ENCODE data around the gene INPP4B.
"Not testable (repeated sequence)": the region's sequence is repeated elsewhere in the genome, so short reads cannot be mapped to it uniquely, and the experiment has no call there.

Gene INPP4B

DNA sequence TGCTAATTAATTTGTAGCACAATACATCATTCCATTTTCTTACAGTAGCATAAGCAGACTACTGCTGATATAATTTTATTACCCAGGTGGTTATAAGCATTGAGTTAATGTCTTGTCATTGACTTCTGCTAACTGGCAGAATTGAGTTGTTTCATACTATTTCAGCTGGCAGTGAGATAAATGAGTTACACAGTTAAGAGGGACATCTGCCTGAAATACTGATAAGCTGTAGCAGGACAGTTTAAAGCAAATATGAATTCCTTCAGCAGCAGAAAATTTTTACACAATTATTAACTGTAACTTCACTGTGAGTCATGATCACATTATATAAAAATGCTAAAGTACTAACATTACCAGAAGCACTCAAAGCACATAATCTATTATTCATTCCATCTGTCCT is 326.8 kb downstream of the INPP4B start:
- Histone ChIP-seq H3K4me1 (ENCODE audit: control insufficient read depth, insufficient read depth, low read length) (no peaks in the 10 kb centered on the region), H3K27me3 (ENCODE audit: control insufficient read depth in 1 of 2, insufficient read depth in 2 of 2, low read length in 2 of 2) (no peaks in the 10 kb centered on the region), H3K36me3 (ENCODE audit: control insufficient read depth in 2 of 2, insufficient read depth in 2 of 2, low read length in 2 of 2) (no peaks in the 10 kb centered on the region), H3K4me3 (ENCODE audit: low read length in 2 of 2) (no peak overlapping the region), H3K9ac (ENCODE audit: low read length in 2 of 2) (no peak overlapping the region), H3K9me3 (ENCODE audit: control insufficient read depth in 2 of 2, low read length in 2 of 2) (no peaks in the 10 kb centered on the region), H3K27ac (ENCODE audit: low read length) (no peak overlapping the region)

DNA sequence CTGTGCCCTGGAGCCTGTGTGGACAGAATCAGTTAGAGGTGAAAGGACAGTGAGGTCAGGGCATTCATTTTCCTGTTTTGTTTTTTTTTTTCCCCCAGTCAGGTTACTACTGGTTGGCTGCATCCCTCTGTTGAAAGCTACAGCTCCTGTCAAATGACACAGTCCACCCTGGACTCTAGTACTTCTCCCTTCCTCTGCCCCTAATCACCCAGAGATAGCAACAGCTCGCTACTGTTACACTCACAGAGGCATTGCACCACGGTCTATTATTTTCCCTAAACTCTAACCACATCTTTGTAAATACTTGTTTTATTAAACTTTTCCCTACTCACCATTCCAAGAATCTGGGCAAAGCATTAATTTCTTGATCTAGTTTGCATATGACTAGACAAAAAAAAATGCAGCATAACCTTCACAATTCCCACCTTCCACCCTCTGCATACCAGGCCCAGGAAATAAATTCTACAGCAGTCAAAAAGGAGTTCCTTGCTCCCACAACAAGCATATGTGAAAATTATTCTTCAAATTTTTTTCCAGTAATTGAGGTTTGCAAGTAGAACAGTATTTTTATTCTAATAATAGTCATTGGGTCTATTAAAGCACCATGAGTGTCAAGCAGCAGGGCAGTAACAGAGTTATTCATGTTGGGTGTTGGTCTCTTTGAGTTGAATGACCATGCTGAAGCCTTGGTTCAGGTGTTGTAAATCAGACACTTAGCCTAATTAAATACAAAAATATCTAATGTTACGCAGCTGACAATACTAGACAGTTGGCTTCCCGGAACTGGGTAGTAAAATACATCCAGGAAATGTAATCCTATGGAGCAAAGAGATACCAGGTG is 329.2 kb downstream of the INPP4B start:
- no peak overlapping the region for H3K27ac ChIP-seq (ENCODE audit: low read length)
- no peaks in the 10 kb centered on the region for H3K4me1 ChIP-seq (ENCODE audit: control insufficient read depth, insufficient read depth, low read length)
- H3K4me3 ChIP-seq (ENCODE audit: low read length in 2 of 2), result no peak overlapping the region
- H3K9me3 ChIP-seq (ENCODE audit: control insufficient read depth in 2 of 2, low read length in 2 of 2), result no peaks in the 10 kb centered on the region
- H3K9ac ChIP-seq (ENCODE audit: low read length in 2 of 2), result no peak overlapping the region
- no peaks in the 10 kb centered on the region for H3K36me3 ChIP-seq (ENCODE audit: control insufficient read depth in 2 of 2, insufficient read depth in 2 of 2, low read length in 2 of 2)
- no peaks in the 10 kb centered on the region for H3K27me3 ChIP-seq (ENCODE audit: control insufficient read depth in 1 of 2, insufficient read depth in 2 of 2, low read length in 2 of 2)

DNA sequence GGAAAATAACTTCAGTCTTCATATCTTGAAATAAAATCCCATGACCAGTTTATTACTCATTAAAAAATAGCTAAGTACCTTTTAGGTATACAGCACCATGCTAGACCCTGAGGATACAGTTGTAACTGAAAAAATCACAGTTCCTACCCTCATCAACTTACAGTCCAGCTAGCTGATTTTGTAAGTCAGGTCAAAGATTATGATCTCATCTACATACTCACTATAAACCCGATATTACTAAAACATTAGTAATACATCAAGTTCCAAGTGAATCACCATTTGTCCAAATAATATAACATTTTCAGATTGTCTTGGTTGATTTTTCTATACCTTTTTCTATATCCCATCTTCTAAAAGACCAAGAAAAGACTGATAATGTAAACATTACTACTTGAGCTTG is 333.9 kb downstream of the INPP4B start:
- no peak overlapping the region for H3K4me3 ChIP-seq (ENCODE audit: low read length in 2 of 2)
- H3K27me3 ChIP-seq (ENCODE audit: control insufficient read depth in 1 of 2, insufficient read depth in 2 of 2, low read length in 2 of 2), result no peaks in the 10 kb centered on the region
- no peaks in the 10 kb centered on the region for H3K36me3 ChIP-seq (ENCODE audit: control insufficient read depth in 2 of 2, insufficient read depth in 2 of 2, low read length in 2 of 2)
- no peaks in the 10 kb centered on the region for H3K4me1 ChIP-seq (ENCODE audit: control insufficient read depth, insufficient read depth, low read length)
- H3K27ac ChIP-seq (ENCODE audit: low read length), result no peak overlapping the region
- H3K9ac ChIP-seq (ENCODE audit: low read length in 2 of 2), result no peak overlapping the region
- no peaks in the 10 kb centered on the region for H3K9me3 ChIP-seq (ENCODE audit: control insufficient read depth in 2 of 2, low read length in 2 of 2)

DNA sequence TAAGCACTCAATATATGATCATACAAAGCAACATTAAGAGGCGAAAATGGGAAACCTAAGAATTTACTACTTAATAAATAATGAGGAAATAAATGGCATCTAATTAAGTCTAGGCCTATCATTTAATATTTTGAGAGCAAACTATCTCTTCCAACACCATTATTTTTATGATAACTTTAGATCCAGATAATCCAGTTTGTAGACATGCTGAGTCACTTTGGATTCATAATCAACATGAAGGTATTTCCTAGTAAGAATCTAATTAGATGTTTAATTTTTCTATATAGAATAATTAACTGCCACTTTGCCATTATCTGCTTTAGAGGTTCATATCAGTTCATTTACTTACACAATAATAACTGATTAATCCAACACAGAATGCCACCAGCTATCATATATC is 336.2 kb downstream of the INPP4B start:
- Histone ChIP-seq H3K27ac (ENCODE audit: low read length) (no peak overlapping the region), H3K4me3 (ENCODE audit: low read length in 2 of 2) (no peak overlapping the region), H3K36me3 (ENCODE audit: control insufficient read depth in 2 of 2, insufficient read depth in 2 of 2, low read length in 2 of 2) (no peaks in the 10 kb centered on the region), H3K27me3 (ENCODE audit: control insufficient read depth in 1 of 2, insufficient read depth in 2 of 2, low read length in 2 of 2) (no peaks in the 10 kb centered on the region), H3K9me3 (ENCODE audit: control insufficient read depth in 2 of 2, low read length in 2 of 2) (no peaks in the 10 kb centered on the region), H3K9ac (ENCODE audit: low read length in 2 of 2) (no peak overlapping the region), H3K4me1 (ENCODE audit: control insufficient read depth, insufficient read depth, low read length) (no peaks in the 10 kb centered on the region)

DNA sequence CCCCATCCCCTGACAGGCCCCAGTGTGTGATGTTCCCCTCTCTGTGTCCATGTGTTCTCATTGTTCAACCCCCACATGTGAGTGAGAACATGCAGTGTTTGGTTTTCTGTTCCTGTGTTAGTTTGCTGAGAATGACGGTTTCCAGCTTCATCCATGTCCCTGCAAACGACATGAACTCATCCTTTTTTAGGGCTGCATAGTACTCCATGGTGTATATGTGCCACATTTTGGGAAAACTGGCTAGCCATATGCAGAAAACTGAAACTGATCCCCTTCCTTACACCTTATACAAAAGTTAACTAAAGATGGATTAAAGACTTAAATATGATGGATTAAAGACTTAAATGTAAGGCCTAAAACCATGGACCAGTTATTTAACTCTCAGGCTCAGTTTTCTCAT is 336.7 kb downstream of the INPP4B start:
- not testable (repeated sequence) for H3K4me3 ChIP-seq (ENCODE audit: low read length in 2 of 2); H3K9me3 ChIP-seq (ENCODE audit: control insufficient read depth in 2 of 2, low read length in 2 of 2); H3K27ac ChIP-seq (ENCODE audit: low read length); H3K4me1 ChIP-seq (ENCODE audit: control insufficient read depth, insufficient read depth, low read length); H3K27me3 ChIP-seq (ENCODE audit: control insufficient read depth in 1 of 2, insufficient read depth in 2 of 2, low read length in 2 of 2); H3K36me3 ChIP-seq (ENCODE audit: control insufficient read depth in 2 of 2, insufficient read depth in 2 of 2, low read length in 2 of 2); H3K9ac ChIP-seq (ENCODE audit: low read length in 2 of 2)

DNA sequence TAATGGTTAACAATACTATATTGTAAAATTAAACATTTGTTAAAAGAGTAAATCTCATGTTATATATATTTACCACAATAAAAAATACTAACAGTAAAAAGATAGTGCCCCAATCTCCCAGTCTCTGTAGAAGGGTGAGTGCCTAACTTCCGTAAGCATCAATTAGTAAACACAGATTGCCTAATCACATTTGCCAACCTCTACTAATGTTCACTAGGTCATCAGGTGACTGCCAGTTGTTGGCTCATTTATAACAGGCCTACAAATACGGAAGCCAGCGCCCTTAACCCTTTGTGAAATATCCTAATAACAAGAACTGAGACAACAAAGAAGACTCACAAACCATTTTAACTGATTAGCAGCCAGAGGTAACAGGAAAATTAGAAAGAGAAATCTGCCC is 345.1 kb downstream of the INPP4B start:
- H3K9ac ChIP-seq (ENCODE audit: low read length in 2 of 2), result no peak overlapping the region
- H3K36me3 ChIP-seq (ENCODE audit: control insufficient read depth in 2 of 2, insufficient read depth in 2 of 2, low read length in 2 of 2), result no peaks in the 10 kb centered on the region
- no peak overlapping the region for H3K4me3 ChIP-seq (ENCODE audit: low read length in 2 of 2)
- no peaks in the 10 kb centered on the region for H3K4me1 ChIP-seq (ENCODE audit: control insufficient read depth, insufficient read depth, low read length)
- H3K27ac ChIP-seq (ENCODE audit: low read length), result no peak overlapping the region
- no peaks in the 10 kb centered on the region for H3K9me3 ChIP-seq (ENCODE audit: control insufficient read depth in 2 of 2, low read length in 2 of 2)
- H3K27me3 ChIP-seq (ENCODE audit: control insufficient read depth in 1 of 2, insufficient read depth in 2 of 2, low read length in 2 of 2), result no peaks in the 10 kb centered on the region

DNA sequence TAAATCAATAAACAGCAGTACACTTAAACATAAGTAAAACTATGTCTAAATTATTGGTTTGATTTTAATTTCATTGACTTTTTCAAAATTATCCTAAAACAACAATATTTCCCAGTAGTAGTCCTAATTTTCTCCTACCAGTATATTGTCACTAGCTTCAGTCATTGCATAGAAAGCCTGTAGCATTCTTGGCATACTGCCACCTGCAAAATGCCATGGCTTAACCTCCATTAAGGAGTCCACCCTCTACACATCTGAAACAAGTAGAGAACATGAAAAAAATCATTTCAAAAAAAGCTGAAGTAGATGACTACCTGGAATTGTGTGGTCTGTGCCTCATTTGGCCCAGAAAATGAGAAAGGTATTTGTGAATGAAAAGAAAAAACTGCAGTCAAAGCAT is 348.5 kb downstream of the INPP4B start:
- no peak overlapping the region for H3K4me3 ChIP-seq (ENCODE audit: low read length in 2 of 2)
- H3K9me3 ChIP-seq (ENCODE audit: control insufficient read depth in 2 of 2, low read length in 2 of 2), result no peaks in the 10 kb centered on the region
- H3K36me3 ChIP-seq (ENCODE audit: control insufficient read depth in 2 of 2, insufficient read depth in 2 of 2, low read length in 2 of 2), result no peaks in the 10 kb centered on the region
- H3K27ac ChIP-seq (ENCODE audit: low read length), result no peak overlapping the region
- H3K9ac ChIP-seq (ENCODE audit: low read length in 2 of 2), result no peak overlapping the region
- no peaks in the 10 kb centered on the region for H3K4me1 ChIP-seq (ENCODE audit: control insufficient read depth, insufficient read depth, low read length)
- no peaks in the 10 kb centered on the region for H3K27me3 ChIP-seq (ENCODE audit: control insufficient read depth in 1 of 2, insufficient read depth in 2 of 2, low read length in 2 of 2)

DNA sequence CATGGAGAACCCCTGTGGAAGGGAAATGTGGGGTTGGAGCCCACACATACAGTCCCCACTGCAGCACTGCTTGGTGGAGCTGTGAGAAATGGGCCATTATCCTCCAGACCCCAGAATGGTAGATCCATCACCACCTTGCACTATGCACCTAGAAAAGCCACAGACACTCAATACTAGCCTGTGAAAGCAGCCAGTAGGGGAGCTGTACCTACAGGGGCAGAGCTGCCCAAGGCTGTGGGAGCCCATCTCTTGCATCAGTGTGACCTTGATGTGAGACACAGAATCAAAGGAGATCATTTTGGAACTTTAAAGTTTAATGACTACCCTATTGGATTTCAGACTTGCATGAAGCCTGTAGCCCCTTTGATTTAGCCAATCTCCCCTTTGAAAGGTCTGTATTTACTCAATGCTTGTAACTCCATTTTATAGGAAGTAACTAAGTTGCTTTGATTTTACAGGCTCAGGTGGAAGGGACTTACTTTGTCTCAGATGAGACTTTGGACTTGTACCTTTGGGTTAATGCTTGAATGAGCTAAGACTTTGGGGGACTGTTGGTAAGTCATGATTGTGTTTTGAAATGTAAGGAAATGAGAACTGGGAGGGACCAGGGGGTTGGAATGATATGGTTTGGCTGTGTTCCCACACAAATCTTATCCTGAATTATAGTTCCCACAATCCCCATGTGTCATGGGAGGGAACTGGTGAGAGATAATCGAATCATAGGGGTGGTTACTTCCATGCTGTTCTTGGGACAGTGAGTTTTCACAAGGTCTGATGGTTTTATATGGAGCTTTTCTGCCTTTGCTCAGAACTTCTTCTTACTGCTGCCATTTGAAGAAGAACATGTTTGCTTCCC is 352.6 kb downstream of the INPP4B start:
- H3K4me1 ChIP-seq (ENCODE audit: control insufficient read depth, insufficient read depth, low read length), result no peaks in the 10 kb centered on the region
- H3K27me3 ChIP-seq (ENCODE audit: control insufficient read depth in 1 of 2, insufficient read depth in 2 of 2, low read length in 2 of 2), result no peaks in the 10 kb centered on the region
- no peak overlapping the region for H3K4me3 ChIP-seq (ENCODE audit: low read length in 2 of 2)
- no peaks in the 10 kb centered on the region for H3K9me3 ChIP-seq (ENCODE audit: control insufficient read depth in 2 of 2, low read length in 2 of 2)
- H3K9ac ChIP-seq (ENCODE audit: low read length in 2 of 2), result no peak overlapping the region
- H3K36me3 ChIP-seq (ENCODE audit: control insufficient read depth in 2 of 2, insufficient read depth in 2 of 2, low read length in 2 of 2), result no peaks in the 10 kb centered on the region
- H3K27ac ChIP-seq (ENCODE audit: low read length), result no peak overlapping the region

DNA sequence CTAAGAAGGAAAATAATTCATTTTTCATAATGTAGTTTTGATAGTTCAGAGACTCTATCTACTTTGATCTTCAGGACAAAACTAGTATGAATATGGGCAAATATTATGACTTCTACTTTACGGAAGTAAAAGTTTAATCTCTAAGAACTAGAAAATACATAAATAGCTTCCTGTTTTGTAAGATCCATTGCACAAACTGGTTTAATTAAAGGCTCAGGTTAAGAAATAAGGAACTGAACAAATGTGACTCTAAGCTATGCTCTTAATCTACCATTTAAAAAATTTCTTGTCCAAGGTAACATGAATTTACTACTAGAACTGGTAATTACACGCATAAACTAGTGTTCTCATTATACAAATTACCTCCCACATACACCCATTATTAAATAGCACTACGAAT is 360.6 kb downstream of the INPP4B start:
- H3K27ac ChIP-seq (ENCODE audit: low read length), result no peak overlapping the region
- no peak overlapping the region for H3K9ac ChIP-seq (ENCODE audit: low read length in 2 of 2)
- H3K4me3 ChIP-seq (ENCODE audit: low read length in 2 of 2), result no peak overlapping the region
- H3K27me3 ChIP-seq (ENCODE audit: control insufficient read depth in 1 of 2, insufficient read depth in 2 of 2, low read length in 2 of 2), result no peaks in the 10 kb centered on the region
- H3K9me3 ChIP-seq (ENCODE audit: control insufficient read depth in 2 of 2, low read length in 2 of 2), result no peaks in the 10 kb centered on the region
- no peaks in the 10 kb centered on the region for H3K4me1 ChIP-seq (ENCODE audit: control insufficient read depth, insufficient read depth, low read length)
- H3K36me3 ChIP-seq (ENCODE audit: control insufficient read depth in 2 of 2, insufficient read depth in 2 of 2, low read length in 2 of 2), result no peaks in the 10 kb centered on the region

DNA sequence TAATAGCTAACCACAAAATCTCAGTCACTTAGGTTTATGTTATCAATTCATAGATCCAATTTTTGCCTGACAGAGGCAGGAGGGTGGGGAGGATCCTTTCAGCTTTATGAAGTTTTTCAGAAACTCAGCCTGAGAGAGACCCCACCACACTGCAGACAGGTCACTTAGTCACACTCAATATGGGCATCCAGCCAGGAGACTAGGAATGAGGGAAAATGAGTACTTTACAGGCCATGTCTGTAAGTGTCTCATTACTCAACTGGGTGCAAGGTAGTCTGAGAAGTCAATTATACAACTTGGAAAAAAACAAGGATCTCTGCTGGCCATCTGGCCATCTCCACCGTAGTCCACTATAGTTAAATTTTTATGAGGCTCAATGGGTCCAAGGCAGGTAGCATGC is 365.9 kb downstream of the INPP4B start:
- H3K4me3 ChIP-seq (ENCODE audit: low read length in 2 of 2), result no peak overlapping the region
- no peak overlapping the region for H3K27ac ChIP-seq (ENCODE audit: low read length)
- H3K4me1 ChIP-seq (ENCODE audit: control insufficient read depth, insufficient read depth, low read length), result no peaks in the 10 kb centered on the region
- H3K9me3 ChIP-seq (ENCODE audit: control insufficient read depth in 2 of 2, low read length in 2 of 2), result no peaks in the 10 kb centered on the region
- no peaks in the 10 kb centered on the region for H3K27me3 ChIP-seq (ENCODE audit: control insufficient read depth in 1 of 2, insufficient read depth in 2 of 2, low read length in 2 of 2)
- no peaks in the 10 kb centered on the region for H3K36me3 ChIP-seq (ENCODE audit: control insufficient read depth in 2 of 2, insufficient read depth in 2 of 2, low read length in 2 of 2)
- H3K9ac ChIP-seq (ENCODE audit: low read length in 2 of 2), result no peak overlapping the region

DNA sequence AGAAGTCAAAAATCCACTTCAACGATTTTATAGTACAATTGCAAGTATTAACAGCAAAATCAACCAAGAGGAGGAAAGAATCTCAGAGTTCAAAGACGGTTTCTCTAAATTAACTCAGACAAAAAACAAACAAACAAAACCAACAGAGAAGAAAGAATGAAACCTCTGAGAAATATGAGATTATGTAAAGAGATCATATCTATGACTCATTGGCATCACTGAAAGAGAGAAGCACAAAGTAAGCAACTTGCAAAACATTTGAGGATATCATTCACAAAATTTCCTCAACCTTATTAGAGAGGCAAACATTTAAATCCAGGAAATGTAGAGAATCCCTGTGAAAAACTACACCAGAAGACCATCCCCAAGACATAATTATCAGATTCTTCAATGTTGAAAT is 370.4 kb downstream of the INPP4B start:
- Histone ChIP-seq H3K9me3 (ENCODE audit: control insufficient read depth in 2 of 2, low read length in 2 of 2) (no peaks in the 10 kb centered on the region), H3K27ac (ENCODE audit: low read length) (no peak overlapping the region), H3K36me3 (ENCODE audit: control insufficient read depth in 2 of 2, insufficient read depth in 2 of 2, low read length in 2 of 2) (no peaks in the 10 kb centered on the region), H3K4me3 (ENCODE audit: low read length in 2 of 2) (no peak overlapping the region), H3K4me1 (ENCODE audit: control insufficient read depth, insufficient read depth, low read length) (peaks cover 4% of the 10 kb centered on the region), H3K27me3 (ENCODE audit: control insufficient read depth in 1 of 2, insufficient read depth in 2 of 2, low read length in 2 of 2) (no peaks in the 10 kb centered on the region), H3K9ac (ENCODE audit: low read length in 2 of 2) (no peak overlapping the region)
